ENCODE data around the gene CCDC78.
"Not testable (repeated sequence)": the region's sequence is repeated elsewhere in the genome, so short reads cannot be mapped to it uniquely, and the experiment has no call there.

Gene CCDC78

DNA sequence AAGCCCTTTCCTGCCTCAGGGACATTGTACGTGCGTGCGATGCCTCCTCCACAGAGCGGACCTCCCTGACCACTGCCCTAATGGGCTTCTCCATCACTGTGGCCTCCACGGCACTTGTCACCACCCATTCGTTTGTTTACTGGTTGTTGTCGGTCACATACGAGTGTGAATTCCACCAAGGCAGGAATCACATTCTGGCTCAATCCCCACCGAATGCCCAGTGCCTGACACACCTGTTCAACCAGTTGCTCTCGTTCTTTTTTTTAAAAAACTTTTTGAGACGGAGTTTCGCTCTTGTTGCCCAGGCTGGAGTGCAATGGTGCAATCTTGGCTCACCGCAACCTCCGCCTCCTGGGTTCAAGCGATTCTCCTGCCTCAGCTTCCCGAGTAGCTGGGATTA lies 35.0 kb downstream of the CCDC78 start:
- not testable (repeated sequence) for DNase-seq

DNA sequence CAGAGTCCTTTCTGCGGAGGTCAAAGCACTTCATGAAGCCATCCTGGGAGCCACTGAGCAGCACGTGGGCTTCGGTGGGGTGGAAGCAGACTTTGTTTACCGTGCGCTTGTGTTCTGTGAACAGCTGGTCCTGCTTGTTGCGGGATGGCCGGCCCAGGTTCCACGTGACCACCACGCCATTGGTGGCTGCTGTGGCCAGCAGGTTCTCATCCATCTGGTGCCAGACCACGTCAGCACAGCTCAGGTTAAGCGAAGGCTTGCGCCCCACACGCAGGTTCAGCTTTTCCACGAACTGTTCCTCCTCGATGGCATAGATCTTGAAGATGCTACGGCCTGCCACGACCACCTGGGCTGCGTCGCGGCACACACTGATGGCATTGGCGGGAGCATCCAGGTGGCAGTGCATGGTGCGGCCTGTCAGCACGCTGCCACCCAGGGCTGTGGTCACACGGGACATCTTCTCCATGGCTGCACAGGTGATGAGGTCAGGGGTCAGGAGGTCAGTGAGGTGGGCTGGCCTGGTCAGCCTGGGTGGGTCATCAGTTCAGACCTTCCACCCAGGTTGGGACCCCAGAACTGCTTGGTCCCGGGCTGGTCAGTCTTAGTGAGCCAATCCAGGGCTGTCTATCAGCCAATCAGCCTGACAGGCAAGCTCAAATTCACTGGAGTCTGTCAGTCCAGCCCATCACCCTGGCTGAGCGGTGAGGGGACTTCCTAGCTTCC lies 36.9 kb downstream of the CCDC78 start:
- no peak for DNase-seq

DNA sequence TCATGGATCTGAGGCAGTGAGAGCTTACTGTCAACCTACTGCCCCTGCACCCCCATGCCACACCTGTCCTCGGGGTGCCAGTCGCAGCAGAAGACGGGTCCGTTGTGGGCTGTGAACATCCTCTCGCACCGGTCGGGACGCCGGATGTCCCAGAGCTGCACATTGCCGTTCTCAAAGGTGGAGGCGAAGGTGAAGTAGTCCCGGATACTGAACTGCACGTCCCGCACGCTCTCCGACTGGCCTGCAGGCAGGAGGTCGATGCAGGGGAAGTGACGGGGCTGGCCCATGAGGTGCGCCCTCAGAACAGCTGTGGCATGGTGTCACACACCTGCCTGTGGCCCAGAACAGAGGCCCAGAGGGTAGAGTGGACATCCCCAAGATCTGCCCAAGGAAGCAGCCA lies 38.7 kb downstream of the CCDC78 start:
- no peak for DNase-seq

DNA sequence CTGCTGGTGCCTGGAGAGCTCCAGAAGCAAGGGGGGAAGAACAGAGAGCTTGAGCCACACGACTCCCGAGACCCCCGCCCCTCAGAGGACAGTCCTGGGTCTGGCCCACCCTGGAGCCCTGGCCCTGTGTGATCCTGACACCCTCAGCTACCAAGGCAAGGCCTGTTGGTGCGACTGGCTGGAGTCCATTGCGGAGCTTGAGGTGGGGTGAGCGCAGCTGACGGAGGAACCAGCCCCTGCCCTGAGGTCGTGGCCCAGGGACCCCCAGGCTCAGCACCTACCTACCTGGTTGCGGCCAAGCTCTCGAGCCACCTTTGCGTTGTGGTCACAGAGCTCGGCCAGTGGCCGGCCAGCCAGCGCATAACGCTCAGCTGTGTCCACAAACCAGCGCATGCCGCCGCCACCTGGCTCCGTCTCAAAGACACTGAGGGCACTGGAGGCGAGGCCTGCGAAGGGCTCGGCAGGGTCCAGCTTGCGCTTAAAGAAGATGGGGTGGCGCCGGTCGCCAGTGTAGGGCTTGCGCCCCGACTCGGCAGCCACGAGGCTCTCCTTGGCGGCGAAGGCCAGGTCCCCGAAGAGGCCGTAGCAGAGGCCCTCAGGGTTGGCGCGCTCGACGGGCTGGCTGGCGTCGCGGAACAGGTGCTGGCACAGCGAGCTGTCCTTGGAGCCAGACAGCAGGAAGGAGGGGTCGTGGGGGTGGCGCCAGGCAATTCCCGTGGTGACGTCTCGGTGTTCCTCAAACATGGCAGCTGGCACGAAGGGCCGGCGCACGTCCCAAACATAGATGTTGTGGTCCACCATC lies 39.6 kb downstream of the CCDC78 start:
- no peak for DNase-seq

DNA sequence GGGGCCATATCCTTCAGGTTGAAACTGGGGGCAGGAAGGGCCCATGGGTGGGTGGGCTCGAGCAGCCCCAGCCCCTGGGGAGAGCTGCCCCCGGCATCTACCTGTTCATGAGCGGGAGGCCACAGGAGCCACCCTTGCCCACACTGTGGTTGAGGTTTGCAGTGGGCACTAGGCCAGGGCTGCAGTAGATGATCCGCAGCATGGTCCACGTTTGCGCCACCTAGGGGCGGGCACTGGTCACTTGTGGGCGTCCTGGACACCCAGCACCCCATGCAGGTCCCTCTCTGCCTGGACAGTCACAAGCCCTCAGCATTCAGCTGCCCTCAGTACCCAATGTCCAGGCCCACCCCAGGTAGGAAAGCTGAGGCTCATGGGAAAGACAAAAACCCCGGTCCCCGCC lies 40.3 kb downstream of the CCDC78 start:
- DNase-seq: no peak

DNA sequence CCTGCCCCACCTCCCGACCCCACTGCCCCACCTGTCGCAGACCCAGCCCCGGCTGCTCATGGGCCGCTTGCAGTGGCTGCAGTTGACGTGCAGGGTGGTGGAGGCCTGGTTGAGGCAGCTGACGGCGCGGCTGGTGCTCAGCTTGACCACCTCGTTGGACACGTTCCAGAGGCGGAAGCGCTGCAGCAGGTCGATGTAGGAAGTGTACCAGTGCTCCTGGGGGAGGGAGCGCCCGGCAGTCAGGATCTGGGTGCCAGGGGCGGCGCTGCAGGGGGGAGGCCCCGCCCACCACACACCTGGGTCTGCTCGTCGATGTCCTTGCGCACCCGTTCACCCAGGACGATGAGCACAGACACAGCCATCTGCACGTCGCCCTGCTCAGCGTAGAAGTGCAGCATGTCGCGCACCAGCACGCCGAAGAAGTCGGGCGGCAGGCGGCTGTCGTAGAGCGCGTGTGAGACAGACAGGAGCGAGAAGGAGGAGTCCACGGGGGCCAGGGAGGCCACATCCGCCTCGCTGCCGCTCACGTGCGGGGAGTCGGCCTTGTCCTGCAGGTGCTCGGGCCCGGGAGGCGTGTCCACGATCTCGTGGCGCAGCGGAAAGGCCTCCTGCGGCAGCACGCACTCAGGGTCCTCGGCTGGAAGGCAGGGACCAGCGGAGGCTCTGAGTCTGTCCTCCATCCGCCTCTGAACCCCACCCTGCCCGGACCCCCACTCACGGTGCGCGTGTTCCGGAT lies 41.1 kb downstream of the CCDC78 start:
- no peak for DNase-seq

DNA sequence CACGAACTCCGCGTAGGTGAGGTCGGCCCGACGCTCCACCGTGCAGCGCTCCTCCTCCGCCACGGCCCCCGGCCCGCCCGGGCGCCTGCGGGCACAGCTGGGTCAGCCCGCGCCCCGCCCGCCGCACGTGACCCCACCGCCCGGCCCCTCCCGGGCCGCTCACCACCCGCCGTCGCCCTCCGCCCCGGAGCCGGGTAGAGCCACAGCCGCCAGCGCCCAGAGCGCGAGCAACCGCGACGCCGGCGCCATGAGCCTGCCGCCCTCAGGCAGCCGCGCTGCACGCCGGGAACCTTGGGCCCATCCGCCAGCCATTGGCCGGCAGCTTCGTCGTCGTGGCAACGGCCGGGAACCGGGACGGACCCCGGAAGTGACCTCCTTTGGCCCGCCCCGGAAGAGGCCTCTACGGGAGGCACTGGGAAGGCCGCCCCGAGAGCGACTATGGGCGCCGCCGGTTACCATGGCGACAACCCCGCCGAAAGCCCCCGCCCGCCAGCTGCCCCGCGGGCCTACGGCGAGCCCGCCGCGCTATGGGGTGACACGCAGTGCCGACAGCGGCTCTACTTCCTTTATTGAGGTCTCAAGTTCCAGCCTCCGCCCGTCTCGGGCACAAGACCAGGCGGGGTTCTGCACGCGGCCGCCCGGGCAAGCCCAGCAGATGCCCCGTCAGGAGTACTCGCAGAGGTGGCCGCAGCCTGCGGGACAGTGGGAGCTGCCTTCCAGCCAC lies 42.0 kb downstream of the CCDC78 start, which contains the start of gene JMJD8:
TSS of gene JMJD8 (minus strand) at position 264 of the 724 bp plus-strand sequence. CDS start at position 249, 15 bp downstream.
- peak; percentile 95 for DNase-seq

DNA sequence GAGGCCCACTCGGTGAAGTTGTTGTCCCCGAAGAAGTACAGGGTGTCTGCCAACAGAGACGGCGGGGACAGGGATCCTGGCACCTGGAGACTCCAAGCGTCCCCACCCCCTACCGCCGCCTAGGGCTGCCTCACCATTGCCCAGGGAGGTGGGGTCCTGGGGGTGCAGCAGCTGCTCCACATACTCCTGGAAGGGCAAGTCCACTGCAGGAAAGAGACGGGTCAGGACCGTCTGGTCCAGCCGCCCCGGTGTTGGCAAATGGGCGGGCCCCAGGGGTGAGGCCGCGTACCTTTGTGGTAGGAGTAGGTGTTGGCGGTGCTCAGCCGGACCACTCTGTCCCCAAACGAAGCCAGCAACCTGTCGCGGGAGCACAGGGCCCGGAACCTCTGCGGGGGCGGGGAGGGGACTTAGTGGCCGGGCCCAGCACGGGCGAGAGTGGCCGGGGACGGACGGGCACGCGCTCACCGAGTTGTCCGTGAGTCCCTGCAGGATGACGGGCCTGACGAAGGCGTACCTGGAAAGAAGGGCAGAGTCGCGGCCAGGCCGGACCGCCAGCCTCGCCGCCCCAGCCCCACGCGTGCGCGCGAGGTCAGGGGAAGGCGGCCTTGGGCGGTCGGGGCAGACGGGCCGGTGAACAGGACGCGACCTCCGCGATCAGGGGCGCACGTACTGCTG lies 42.7 kb downstream of the CCDC78 start:
- DNase-seq: no peak

DNA sequence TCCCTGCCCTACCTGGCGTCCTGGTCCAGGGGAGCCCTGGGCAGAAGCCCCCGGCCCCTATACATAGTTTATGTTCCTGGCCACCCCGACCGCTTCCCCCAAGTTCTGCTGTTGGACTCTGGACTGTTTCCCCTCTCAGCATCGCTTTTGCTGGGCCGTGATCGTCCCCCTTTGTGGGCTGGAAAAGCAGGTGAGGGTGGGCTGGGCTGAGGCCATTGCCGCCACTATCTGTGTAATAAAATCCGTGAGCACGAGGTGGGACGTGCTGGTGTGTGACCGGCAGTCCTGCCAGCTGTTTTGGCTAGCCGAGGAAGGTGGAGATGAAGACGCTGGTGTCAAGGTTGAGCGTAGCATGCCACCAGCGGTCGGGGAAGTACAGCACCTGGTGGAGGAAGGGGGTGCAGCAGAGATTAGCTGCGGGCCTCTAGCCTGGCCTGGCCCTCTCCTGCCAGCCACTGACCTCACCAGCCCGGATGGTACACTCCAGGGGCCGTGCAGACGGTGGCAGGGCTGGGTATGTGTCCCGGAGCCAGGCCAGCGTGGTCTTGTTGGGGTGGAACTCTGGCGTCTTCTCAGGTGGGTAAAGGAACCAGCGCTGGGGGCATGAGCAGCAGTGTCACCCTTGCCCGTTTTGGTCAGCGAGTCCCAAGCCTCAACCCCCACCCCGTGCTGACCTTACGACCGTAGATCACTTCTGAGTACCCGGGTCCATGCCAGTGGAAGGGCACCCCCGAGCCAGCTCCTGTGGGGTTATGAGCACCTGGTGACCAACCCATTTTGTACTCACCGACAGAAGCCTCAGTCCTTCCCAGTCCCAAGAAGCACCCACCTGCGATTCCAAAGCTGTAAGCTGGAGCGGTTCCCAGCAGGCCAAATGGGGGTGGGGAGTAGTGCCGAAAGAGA lies 43.5 kb downstream of the CCDC78 start:
- DNase-seq: no peak

DNA sequence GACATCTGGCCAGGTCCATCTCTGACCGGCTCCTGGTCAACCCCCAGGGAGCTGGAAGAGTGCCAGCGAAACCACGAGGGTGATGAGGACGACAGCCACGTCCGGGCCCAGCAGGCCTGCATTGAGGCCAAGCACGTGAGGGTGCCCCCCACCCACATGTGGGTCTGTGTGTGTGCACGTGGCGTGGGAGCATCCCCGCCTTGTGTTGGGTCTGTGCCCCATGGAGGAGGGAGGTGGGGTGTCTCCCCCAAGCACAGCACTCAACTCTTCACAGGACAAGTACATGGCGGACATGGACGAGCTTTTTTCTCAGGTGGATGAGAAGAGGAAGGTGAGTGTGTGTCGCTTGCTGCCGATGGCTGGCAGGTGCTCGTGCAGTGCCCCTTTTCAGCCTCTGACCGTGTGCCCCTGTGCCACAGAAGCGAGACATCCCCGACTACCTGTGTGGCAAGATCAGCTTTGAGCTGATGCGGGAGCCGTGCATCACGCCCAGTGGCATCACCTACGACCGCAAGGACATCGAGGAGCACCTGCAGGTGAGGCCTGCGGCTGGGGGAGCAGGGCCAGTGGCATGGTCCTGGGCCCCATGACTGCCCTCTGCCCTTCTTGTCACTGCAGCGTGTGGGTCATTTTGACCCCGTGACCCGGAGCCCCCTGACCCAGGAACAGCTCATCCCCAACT lies 44.4 kb downstream of the CCDC78 start:
- no peak for DNase-seq

DNA sequence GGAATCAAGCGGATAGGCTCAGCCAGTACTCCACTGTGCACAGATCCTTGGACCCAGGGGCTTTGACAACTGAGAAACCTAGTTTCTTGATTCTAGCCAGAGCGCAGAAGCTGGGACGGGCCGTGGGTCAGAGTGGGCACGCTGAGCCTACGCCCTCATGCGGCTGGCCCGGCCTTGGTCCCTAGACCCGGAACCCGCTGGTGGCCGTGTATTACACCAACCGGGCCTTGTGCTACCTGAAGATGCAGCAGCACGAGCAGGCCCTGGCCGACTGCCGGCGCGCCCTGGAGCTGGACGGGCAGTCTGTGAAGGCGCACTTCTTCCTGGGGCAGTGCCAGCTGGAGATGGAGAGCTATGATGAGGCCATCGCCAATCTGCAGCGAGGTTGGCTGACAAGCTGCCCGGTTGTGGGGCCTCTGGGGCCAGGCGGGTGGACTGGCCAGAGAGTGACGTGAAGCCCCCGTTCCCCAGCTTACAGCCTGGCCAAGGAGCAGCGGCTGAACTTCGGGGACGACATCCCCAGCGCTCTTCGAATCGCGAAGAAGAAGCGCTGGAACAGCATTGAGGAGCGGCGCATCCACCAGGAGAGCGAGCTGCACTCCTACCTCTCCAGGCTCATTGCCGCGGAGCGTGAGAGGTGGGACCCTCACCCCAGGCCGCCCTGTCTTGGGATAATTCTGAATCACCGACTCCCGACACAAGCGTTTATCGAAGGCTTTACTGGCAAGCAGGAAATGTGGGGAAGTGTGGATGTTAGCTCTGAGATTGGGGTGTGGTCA lies 45.1 kb downstream of the CCDC78 start:
- DNase-seq: no peak

DNA sequence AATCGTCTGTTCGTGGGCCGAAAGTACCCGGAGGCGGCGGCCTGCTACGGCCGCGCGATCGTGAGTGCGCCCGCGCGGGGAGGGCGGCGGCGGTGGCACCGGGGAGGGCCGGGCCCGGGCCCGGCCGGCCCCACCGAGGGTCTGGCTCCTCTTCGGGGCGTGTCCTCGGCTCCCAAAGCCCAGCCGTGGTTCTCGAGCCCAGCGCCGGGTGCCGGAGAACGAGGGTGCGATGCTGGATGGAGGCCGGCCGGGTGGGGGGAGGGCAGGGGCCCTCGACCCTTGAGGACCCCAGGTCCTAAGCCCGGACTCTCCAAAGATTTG lies 45.7 kb downstream of the CCDC78 start:
- DNase-seq: no peak

DNA sequence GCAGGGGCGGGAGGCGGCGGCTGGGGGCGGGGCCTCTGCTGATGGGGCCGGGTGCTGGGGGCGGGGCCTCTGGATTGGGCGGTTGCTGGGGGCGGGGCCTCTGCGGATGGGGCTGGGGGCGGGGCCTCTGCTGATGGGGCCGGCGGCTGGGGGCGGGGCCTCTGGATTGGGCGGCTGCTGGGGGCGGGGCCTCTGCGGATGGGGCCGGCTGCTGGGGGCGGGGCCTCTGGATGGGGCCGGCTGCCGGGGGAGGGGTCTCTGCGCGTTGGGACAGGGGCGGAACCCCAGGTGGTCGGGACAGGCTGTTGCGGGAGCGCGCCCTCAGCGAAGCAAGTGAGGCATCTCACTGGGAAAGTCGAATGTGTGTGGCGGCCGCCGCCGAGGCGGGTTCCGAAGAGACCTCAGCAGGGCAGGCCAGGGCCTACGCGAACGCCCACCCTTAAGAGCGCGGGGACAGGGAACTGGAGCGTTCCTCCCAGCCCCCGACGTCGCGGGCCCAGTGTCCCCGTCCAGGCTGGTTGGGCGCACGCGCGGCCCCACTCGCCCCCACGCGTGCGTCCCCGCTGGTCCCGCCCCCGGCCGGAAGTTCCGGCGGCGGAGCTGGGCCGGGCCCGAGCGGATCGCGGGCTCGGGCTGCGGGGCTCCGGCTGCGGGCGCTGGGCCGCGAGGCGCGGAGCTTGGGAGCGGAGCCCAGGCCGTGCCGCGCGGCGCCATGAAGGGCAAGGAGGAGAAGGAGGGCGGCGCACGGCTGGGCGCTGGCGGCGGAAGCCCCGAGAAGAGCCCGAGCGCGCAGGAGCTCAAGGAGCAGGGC lies 46.2 kb downstream of the CCDC78 start, which contains the start of gene STUB1:
TSS of gene STUB1 (plus strand) at position 597 of the 811 bp plus-strand sequence. CDS start at position 713, 116 bp downstream.
- no peak for DNase-seq

DNA sequence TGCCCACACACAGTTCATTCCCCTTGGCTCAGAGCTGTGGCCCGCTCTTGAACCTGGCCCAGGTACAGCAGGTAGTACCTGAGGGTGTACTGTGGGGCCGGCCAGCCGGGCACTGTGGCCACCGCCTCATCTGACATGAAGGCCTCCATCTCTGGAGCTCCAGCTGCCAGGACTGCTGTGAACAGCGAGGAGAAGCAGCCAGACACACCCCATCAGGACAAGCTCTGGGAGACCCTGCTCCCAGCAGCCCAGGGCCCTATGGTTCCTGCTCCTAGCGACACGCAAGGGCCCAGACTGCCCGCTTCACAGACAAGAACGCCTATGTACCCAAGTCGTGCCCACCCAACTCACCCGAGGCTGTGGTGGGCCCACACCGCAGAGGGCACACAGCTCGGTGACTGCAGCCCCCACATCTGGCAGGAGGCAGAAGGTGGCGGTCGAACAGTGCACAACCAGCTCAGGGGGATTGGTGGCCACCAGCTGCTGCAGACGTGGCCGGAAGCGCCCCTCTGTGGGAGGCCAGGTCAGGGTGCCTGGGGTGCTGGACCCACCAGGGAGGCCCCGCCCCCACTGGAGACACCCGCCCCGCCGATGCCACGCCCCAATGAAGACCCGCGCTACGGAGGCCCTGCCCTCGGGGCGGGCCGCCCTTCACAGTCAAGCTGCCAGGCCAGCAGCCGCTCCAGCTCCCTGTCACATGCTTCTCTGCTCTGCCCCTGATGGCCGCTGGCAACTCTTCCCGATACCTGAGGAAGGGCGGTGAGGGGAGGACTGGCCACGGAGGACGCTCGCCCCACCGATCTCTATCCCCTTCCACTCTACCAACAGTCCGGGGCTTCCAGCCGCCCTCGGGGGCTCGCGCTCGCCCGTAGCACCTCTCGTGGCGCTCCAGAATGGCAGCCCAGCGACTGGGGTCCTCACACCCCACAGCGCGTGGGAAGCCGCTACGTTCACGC lies 47.1 kb downstream of the CCDC78 start:
- no peak for DNase-seq

DNA sequence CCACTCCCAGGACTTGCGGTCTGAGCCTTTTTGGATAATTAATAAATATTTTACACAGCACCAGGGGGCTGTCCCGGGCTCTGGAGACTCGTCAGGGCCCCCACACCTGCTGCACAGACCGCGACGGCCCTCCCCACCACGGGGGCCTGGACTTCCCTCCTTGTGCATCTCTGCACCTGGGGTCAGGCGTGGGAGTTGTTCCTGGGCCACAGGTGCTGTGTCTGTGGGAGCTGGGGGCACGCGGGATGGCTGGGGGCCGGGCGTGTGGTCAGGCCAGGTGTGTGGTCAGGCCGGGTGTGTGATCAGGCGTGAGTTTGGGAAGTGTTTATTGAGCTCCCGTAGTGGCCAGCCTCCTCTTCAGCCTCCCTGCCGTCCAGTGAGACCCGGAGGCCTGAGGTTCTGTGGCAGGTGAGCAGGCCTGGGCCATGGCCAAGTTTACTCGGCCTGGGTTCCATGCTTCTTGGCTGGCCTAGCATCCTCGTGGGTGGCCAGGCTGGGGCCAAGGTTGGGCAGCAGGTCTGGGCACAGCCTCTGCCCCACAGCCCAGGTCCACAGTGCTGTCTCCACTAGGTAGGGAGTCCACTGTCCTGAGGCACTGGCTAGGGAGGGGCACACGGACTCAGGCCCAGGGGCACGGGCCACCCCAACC lies 47.9 kb downstream of the CCDC78 start:
- DNase-seq: no peak

DNA sequence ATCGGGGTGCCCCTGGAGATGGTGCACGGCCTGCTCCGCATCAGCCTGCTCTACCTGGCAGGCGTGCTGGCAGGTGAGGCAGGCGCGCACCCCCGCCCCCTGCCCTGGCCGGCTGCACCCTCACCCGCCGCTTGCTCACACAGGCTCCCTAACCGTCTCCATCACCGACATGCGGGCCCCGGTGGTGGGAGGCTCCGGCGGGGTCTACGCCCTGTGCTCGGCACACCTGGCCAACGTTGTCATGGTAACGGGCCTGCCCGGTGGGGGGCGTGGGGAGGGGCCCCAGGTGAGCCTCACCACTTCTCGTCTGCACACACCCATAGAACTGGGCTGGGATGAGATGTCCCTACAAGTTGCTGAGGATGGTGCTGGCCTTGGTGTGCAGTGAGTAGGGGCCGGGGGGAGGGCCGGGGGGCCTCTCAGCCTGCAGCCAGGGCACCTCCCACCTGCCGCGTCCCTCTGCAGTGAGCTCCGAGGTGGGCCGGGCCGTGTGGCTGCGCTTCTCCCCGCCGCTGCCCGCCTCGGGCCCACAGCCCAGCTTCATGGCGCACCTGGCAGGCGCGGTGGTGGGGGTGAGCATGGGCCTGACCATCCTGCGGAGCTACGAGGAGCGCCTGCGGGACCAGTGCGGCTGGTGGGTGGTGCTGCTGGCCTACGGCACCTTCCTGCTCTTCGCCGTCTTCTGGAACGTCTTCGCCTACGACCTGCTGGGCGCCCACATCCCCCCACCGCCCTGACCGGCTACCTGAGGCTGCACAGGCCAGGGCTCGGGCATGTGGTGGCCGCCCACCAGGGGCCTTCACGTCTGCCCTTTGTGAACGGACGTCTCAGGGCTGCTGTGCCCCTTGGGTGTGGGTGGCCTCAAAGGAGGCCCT lies 48.7 kb downstream of the CCDC78 start:
- DNase-seq: no peak

All from 8988T (cell line).